Adrenal gland (tissue), 12 donors: ENCODE data around the gene NIPAL4. TPM values are rescaled to one million over a fixed set of nuclear protein-coding genes. Genes with fewer than 3 reads are reported as not detected.

Experiments
- DNase-seq, 7 donors: peaks; one replicate each; pipeline ENCODE4 v3.0.0-alpha.2; 2019 to 2020
- H3K27ac ChIP-seq, 5 donors: fragments of 200-600 bp; sonication (generic) in 4 of 5; 1 replicate in 3 of 5; 2 replicates in 2 of 5; pipeline versions ENCODE4 v1.5.1 to v1.8.0; 2016 to 2020; ENCODE audit warnings: mild to moderate bottlenecking in 1 of 5
- H3K27me3 ChIP-seq: fragments of 200-600 bp; 2 replicates; pipeline ENCODE4 v1.8.0; 2021
- H3K36me3 ChIP-seq, 2 donors: fragments of 200-600 bp; replicated peaks in 1 of 2; 1 replicate in 1 of 2; 2 replicates in 1 of 2; pipeline versions ENCODE4 v1.5.1 to v1.8.0; 2018 to 2022
- H3K4me1 ChIP-seq, 2 donors: fragments of 200-600 bp; replicated peaks in 1 of 2; 1 replicate in 1 of 2; 2 replicates in 1 of 2; pipeline versions ENCODE4 v1.5.1 to v1.8.0; 2018 to 2021
- H3K4me3 ChIP-seq, 4 donors: fragments of 200-600 bp; sonication (generic) in 3 of 4; one replicate each; pipeline ENCODE4 v1.5.1; 2016 to 2018
- H3K9me3 ChIP-seq, 3 donors: fragments of 200-600 bp; sonication (generic) in 1 of 3; replicated peaks in 1 of 3; 1 replicate in 2 of 3; 2 replicates in 1 of 3; pipeline versions ENCODE4 v1.5.1 to v1.8.0; 2016 to 2021
- CTCF ChIP-seq, 6 experiments: fragments of 450-650 bp in 4 of 6; fragments of 200-600 bp in 2 of 6; sonication (generic) in 1 of 6; IDR thresholded peaks; 1 replicate in 5 of 6; 2 replicates in 1 of 6; pipeline versions ENCODE4 v1.5.1 to v1.8.0; 2016 to 2021; ENCODE audit warnings: antibody characterized with exemption in 6 of 6, mild to moderate bottlenecking in 2 of 6, moderate library complexity in 1 of 6
- POLR2A ChIP-seq, 2 donors: fragments of 450-650 bp; IDR thresholded peaks; one replicate each; pipeline ENCODE4 v1.6.1; 2017; ENCODE audit warnings: antibody characterized with exemption in 2 of 2, mild to moderate bottlenecking in 2 of 2, moderate library complexity in 1 of 2
- WGBS, 4 donors: extraction: QIAGEN DNeasy Blood & Tissue Kit in 2 of 4; methylation state at CpG; one replicate each; pipeline versions ENCODE4 v1.1.5 to v1.1.7; 2013 to 2017; 5-methylcytosine and 5-hydroxymethylcytosine counted together
- intact Hi-C, 2 donors: fragments of 100-400 bp; cut with DNase I; formaldehyde crosslinking; loops; one replicate each; pipeline versions ENCODE4 v1.14.1 to v1.15.0; 2022 to 2023
- polyA plus RNA-seq, 3 donors: library from polyadenylated mRNA; stranded (reverse); fragments of 200-250 nt in 2 of 3; fragments of 350-450 nt in 1 of 3; fragmentation: Illumina TruSeq in 1 of 3; extraction: RNeasy Lipid Tissue Mini Kit (QIAGEN cat#74804) in 1 of 3; gene quantifications; one replicate each; pipeline ENCODE4 v1.2.3, GENCODE V29; 2013 to 2014
- total RNA-seq, 9 donors: library from RNA; depleted of rRNA in 4 of 9; stranded (reverse); fragments of >200 nt in 4 of 9; fragments of 120-200 nt in 1 of 9; fragmentation: NEBNext Ultra II Directional in 1 of 9; extraction: Animal tissue kit (Norgen Biotek cat#: 25700) in 1 of 9; gene quantifications; one replicate each; pipeline versions ENCODE4 v1.1.0 to v1.2.4, GENCODE V29; 2013 to 2023
- donor health status: healthy with polysubstance abuse.
- donor health status: Bipolar disorder and iron deficiency.
- donor health status: DM: yes; HTN: yes; CAD: no.
- donor health status: DM: no; HTN: no; CAD: no.
- donor health status: DM: no; HTN: no; CAD: no.
- donor health status: DM: yes; HTN: yes; CAD: no.

Gene NIPAL4
- total and polyA plus RNA-seq, 12 donors = 0.08 to 0.20 (median 0.12) TPM; not detected in 8

GRCh38 chr5:157463621-157464518 is 3.9 kb downstream of the NIPAL4 start:
- Histone ChIP-seq H3K4me1 (peaks cover 5 to 22% of the 10 kb centered on the region in 2 donors), H3K4me3 (no peak overlapping the region), H3K36me3 (no peaks in the 10 kb centered on the region), H3K27me3 (peaks cover 11% of the 10 kb centered on the region), H3K27ac (no peak overlapping the region), H3K9me3 (no peaks in the 10 kb centered on the region)
- DNase-seq = peak in 1 of 7 donors; percentile 19
- WGBS, 4 donors = 65 to 73% (median 67%) methylated on average over 9 of the region's 9 CpGs
- no peak for TF ChIP-seq POLR2A (IDR thresholded peaks at IDR 0.05)
- no peak for TF ChIP-seq CTCF (IDR thresholded peaks at IDR 0.05)
- intact Hi-C loops = no loop called here

GRCh38 chr5:157464519-157465171 is 4.6 kb downstream of the NIPAL4 start:
- Histone ChIP-seq H3K9me3 (no peaks in the 10 kb centered on the region), H3K27ac (no peak overlapping the region), H3K27me3 (peaks cover 10% of the 10 kb centered on the region), H3K4me1 (peaks cover 5 to 22% of the 10 kb centered on the region in 2 donors), H3K4me3 (no peak overlapping the region), H3K36me3 (no peaks in the 10 kb centered on the region)
- TF ChIP-seq POLR2A (IDR thresholded peaks at IDR 0.05) (no peak), CTCF (IDR thresholded peaks at IDR 0.05) (no peak)
- WGBS, 4 donors = 32 to 46% (median 38%) methylated on average over 4 of the region's 4 CpGs
- intact Hi-C loops = no loop called here
- peak in 6 of 7 donors; percentile 43 to 66 (median 50) for DNase-seq

- no peak for DNase-seq
- Histone ChIP-seq H3K27ac (no peak overlapping the region), H3K9me3 (no peaks in the 10 kb centered on the region), H3K4me3 (no peak overlapping the region), H3K36me3 (no peaks in the 10 kb centered on the region), H3K4me1 (peaks cover 0 to 13% of the 10 kb centered on the region in 2 donors), H3K27me3 (no peaks in the 10 kb centered on the region)
- intact Hi-C loops = no loop called here
- TF ChIP-seq POLR2A (IDR thresholded peaks at IDR 0.05) = no peak
- TF ChIP-seq CTCF (IDR thresholded peaks at IDR 0.05) = no peak
- 91 to 95% (median 91%) methylated on average over 13 of the region's 13 CpGs for WGBS, 4 donors
Measured at GRCh38 chr5:157468293-157468965, 8.4 kb downstream of the NIPAL4 start.

- intact Hi-C loops = no loop called here
- H3K4me1 ChIP-seq = peaks cover 0 to 8% of the 10 kb centered on the region in 2 donors
- no peaks in the 10 kb centered on the region for H3K9me3 ChIP-seq
- 93 to 99% (median 95%) methylated on average over 7 of the region's 7 CpGs for WGBS, 4 donors
- TF ChIP-seq POLR2A (IDR thresholded peaks at IDR 0.05) = no peak
- no peak for TF ChIP-seq CTCF (IDR thresholded peaks at IDR 0.05)
- no peaks in the 10 kb centered on the region for H3K36me3 ChIP-seq
- no peak overlapping the region for H3K4me3 ChIP-seq
- no peak overlapping the region for H3K27ac ChIP-seq
- no peak for DNase-seq
- no peaks in the 10 kb centered on the region for H3K27me3 ChIP-seq
Measured at GRCh38 chr5:157469073-157469472, 9.1 kb downstream of the NIPAL4 start.
